OCI-LY1 (cell line): ENCODE results near the gene PCSK5.

Source experiments
- CTCF ChIP-seq: fragments of 200-600 bp; sonication (generic), shearing (Covaris generic); IDR thresholded peaks from 2 replicates; pipeline ENCODE4 v1.5.1; 2017; ENCODE audit warnings: mild to moderate bottlenecking, antibody characterized with exemption, low read length, moderate library complexity, mixed read lengths
- EZH2 ChIP-seq: fragments of 200-600 bp; sonication (generic), shearing (Covaris generic); IDR thresholded peaks from 2 replicates; pipeline ENCODE4 v1.8.0; 2017; ENCODE audit warnings: borderline replicate concordance, mixed run types, mild to moderate bottlenecking, antibody characterized with exemption, low read length, moderate library complexity, mixed read lengths

GRCh38 chr9:75894566-75894965 lies 4.1 kb downstream of the PCSK5 start:
- TF ChIP-seq CTCF (no peak), EZH2 (no peak)
